MM.1S (cell line): ENCODE results near the gene EXOC4.

Source experiments
- CTCF ChIP-seq: fragments of 300-600 bp; sonication (generic); IDR thresholded peaks from 2 replicates; pipeline ENCODE4 v1.5.1; 2016; ENCODE audit warnings: antibody characterized with exemption, low read length, mixed read lengths
- EZH2 ChIP-seq: fragments of 300-600 bp; sonication (generic); optimal IDR thresholded peaks from 2 replicates; pipeline ENCODE3; 2017; ENCODE audit warnings: low read depth, mild to moderate bottlenecking, antibody characterized with exemption, low read length, mixed read lengths

DNA sequence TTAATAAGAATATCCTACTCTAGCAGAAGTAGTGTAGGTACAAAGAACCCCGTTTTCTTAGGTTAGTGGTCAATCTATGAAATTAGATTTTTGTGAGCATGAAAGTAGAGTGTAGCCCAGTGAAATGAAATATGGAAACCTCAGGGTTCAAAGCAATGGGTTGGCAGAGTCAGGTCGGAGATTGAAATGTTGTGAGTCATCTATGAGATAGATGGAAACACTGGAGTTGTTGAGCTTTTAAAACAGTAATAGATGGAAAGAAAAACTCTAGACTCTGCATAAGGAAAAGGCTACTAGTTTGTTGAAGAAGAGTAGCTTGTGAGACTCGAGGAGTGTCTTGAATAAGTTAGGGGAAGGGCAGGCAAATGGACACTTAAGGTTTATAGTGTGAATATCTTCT is 251.9 kb downstream of the EXOC4 start:
- TF ChIP-seq CTCF: no peak
- TF ChIP-seq EZH2: no peak
